T-helper 2 cell (primary cell): ENCODE measurements around the gene UTP14C.
A peak's percentile ranks its signal among the peaks of the same experiment; 100 is the strongest.
"Not testable (repeated sequence)": the region's sequence is repeated elsewhere in the genome, so short reads cannot be mapped to it uniquely, and the experiment has no call there.

Experiments used
- DNase-seq, 5 experiments: peaks; one replicate each; pipeline versions ENCODE4 v3.0.0 to v3.0.0-alpha.2; 2012 to 2022

The UTP14C gene

GRCh38 chr13:52051400-52051799 is 26.9 kb downstream of the UTP14C start:
- no peak for DNase-seq

GRCh38 chr13:52053460-52053859 is 29.0 kb downstream of the UTP14C start:
- no peak for DNase-seq

DNA sequence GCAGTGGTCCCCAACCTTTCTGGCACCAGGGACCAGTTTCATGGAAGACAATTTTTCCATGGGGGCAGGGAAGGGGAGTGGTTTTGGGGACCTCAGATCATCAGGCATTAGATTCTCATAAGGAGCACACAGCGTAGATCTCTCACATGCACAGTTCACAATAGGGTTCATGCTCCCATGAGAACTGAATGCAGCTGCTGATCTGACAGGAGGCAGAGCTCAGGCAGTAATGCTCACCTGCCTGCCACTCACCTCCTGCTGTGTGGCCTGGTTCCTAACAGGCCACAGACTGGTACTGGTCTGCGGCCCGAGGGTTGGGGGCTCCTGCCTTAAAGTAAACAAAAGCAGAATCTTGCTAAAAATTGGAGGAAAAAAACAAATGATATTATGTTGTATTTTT is 36.6 kb downstream of the UTP14C start:
- not testable (repeated sequence) for DNase-seq

DNA sequence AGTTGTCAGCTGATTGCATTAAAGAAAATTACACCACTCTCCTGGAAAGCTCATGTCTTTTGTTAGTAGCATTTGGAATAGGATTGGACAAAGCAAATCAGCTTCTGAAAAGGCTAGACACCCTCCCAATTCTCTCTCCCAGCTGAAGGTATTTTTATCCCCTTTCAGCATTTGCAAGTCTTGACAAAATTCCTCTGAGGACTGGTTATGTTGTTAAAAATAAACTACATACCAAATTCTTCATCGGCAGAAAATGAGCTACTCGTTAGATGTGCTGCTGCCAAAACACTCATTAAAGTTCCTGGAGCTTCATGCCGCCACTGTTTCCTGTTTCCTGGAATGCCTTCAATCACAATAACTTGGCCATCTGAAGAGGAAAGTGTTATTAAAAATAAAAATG is 37.1 kb downstream of the UTP14C start:
- DNase-seq = no peak

GRCh38 chr13:52067237-52067636 is 42.7 kb downstream of the UTP14C start:
- no peak for DNase-seq

GRCh38 chr13:52070929-52071523 is 46.5 kb downstream of the UTP14C start:
- peak in 1 of 5 experiments; percentile 47 for DNase-seq
